DMS153 treated with DMSO at 0.1 percent for 48 hours (cell line): ENCODE data around the gene MTIF2.
"Not testable (repeated sequence)": the region's sequence is repeated elsewhere in the genome, so short reads cannot be mapped to it uniquely, and the experiment has no call there.

Experiments used
- DNase-seq: peaks from one replicate; lab custom pipeline; 2025; ENCODE audit not compliant: unreplicated experiment; lab: John Stamatoyannopoulos, UW

The MTIF2 gene

GRCh38 chr2:55204536-55204935, 64.5 kb downstream of the MTIF2 start:
- DNase-seq, result no peak

- DNase-seq, result no peak
Observed at GRCh38 chr2:55200416-55200815, 68.6 kb downstream of the MTIF2 start.

GRCh38 chr2:55196526-55196925, 72.5 kb downstream of the MTIF2 start:
- DNase-seq, result no peak

- not testable (repeated sequence) for DNase-seq
Observed at GRCh38 chr2:55191888-55192287, 77.1 kb downstream of the MTIF2 start.

- not testable (repeated sequence) for DNase-seq
Observed at GRCh38 chr2:55186837-55187236, 82.2 kb downstream of the MTIF2 start.
